ENCODE results near the gene PRKAR2A.
"Not testable (repeated sequence)": the region's sequence is repeated elsewhere in the genome, so short reads cannot be mapped to it uniquely, and the experiment has no call there.

The PRKAR2A gene

GRCh38 chr3:48782046-48782445 is 65.6 kb downstream of the PRKAR2A start:
- DNase-seq (ENCODE audit: low read depth in 1 of 2, low spot score in 1 of 2) = no peak

GRCh38 chr3:48778565-48778964 is 69.1 kb downstream of the PRKAR2A start:
- not testable (repeated sequence) for DNase-seq (ENCODE audit: low read depth in 1 of 2, low spot score in 1 of 2)

DNA sequence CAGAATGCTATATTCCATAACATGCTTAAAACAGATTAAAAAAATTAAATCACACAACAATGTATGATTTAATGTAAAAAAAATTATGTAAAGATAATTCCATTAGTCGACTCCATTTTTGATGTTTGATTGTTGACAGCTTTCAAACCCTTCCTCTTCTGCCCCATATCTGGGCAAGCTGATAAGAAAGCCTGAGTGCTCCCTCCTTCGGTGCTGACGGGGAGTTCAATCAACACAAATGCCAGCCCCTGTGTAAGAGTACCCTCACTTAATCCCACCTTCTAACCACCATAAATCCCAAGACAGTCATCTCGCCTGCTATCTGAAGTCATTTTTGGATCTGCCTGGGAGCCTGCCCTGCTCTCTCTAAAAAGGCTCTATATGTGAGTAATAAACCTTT is 70.8 kb downstream of the PRKAR2A start:
- no peak for DNase-seq (ENCODE audit: low read depth in 1 of 2, low spot score in 1 of 2)

DNA sequence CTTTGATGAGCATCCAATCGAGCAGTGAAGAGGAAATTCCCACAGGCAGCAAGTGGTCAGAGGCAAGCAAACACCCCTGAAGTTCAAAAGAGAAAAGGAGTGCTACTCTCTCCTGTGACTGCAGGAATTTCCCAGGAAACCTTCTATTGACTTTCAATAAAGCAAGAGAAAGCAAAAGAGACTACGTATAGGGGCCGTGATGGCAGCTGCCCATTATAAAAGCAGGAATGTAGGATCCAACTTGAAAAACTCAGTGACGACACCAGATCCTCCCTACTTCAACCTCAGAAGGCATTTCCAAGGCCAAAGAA is 77.5 kb downstream of the PRKAR2A start:
- no peak for DNase-seq (ENCODE audit: low read depth in 1 of 2, low spot score in 1 of 2)

- no peak for DNase-seq (ENCODE audit: low read depth in 1 of 2, low spot score in 1 of 2)
Measured at GRCh38 chr3:48765376-48765775, 82.3 kb downstream of the PRKAR2A start.

- no peak for DNase-seq (ENCODE audit: low read depth in 1 of 2, low spot score in 1 of 2)
Measured at GRCh38 chr3:48762816-48763215, 84.9 kb downstream of the PRKAR2A start.

- DNase-seq (ENCODE audit: low read depth in 1 of 2, low spot score in 1 of 2) = not testable (repeated sequence)
Measured at GRCh38 chr3:48759991-48760540, 87.6 kb downstream of the PRKAR2A start.

DNA sequence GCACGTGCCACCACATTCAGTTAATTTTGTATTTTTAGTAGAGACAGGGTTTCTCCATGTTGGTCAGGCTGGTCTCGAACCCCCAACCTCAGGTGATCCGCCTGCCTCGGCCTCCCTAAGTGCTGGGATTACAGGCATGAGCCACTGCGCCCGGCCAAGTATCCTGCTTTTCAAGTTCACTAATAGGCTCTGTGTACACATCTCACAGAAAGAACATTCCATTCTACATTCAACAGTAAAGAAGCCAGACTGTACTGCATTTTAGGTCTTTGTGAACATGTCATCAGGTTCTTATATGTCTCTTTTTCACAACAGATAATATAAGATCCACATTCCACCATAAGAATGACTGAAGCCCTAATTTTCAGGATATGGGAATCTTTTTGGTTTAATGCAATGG is 88.1 kb downstream of the PRKAR2A start:
- not testable (repeated sequence) for DNase-seq (ENCODE audit: low read depth in 1 of 2, low spot score in 1 of 2)

DNA sequence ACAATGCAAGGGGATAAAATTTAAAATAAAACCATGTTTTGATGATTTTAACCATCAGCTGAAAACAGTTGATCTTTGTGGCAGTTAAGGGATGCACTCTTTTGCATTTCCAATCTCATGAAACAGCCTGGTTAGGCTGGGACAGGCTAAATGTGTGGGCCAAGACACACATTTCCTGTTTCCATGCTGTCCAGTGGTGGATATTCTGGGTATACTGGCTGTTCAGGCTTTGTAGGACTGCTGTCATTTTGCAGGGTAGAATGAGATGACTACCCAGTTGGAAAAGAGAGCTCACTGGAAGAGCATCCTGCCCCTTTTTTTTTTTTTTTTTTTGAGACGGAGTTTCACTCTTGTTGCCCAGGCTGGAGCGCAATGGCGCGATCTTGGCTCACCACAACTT is 88.6 kb downstream of the PRKAR2A start:
- DNase-seq (ENCODE audit: low read depth in 1 of 2, low spot score in 1 of 2) = no peak

GRCh38 chr3:48756640-48757039 is 91.0 kb downstream of the PRKAR2A start:
- no peak for DNase-seq (ENCODE audit: low read depth in 1 of 2, low spot score in 1 of 2)

DNA sequence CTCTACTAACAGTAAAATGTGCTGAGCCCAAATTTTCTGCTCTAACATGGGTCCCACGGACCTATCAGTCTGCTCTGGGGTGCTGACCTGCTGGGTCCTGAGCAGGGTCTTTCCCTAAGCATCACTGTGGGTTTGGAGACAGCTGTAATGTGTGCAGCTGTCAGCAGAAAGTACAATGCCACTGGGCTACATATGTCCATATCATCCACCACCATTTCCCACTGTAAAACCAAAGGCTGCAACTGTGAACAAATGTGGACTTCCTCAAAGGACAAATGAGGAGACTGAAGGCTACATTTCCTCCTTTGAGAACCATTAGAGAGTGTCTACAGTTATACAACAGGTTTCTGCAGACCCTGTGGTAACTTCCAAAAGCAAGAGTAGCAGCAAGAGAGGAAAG is 96.8 kb downstream of the PRKAR2A start:
- DNase-seq (ENCODE audit: low read depth in 1 of 2, low spot score in 1 of 2) = no peak

GRCh38 chr3:48748754-48749153 is 98.9 kb downstream of the PRKAR2A start:
- DNase-seq (ENCODE audit: low read depth in 1 of 2, low spot score in 1 of 2) = no peak

- no peak for DNase-seq (ENCODE audit: low read depth in 1 of 2, low spot score in 1 of 2)
Measured at GRCh38 chr3:48747706-48748105, 100.0 kb downstream of the PRKAR2A start.

- DNase-seq (ENCODE audit: low read depth in 1 of 2, low spot score in 1 of 2) = no peak
Measured at GRCh38 chr3:48747015-48747615, 100.6 kb downstream of the PRKAR2A start.

- DNase-seq (ENCODE audit: low read depth in 1 of 2, low spot score in 1 of 2) = no peak
Measured at GRCh38 chr3:48743773-48744172, 103.9 kb downstream of the PRKAR2A start.

- not testable (repeated sequence) for DNase-seq (ENCODE audit: low read depth in 1 of 2, low spot score in 1 of 2)
Measured at GRCh38 chr3:48741226-48741625, 106.4 kb downstream of the PRKAR2A start.

GRCh38 chr3:48739955-48740823 is 107.5 kb downstream of the PRKAR2A start:
- peak; percentile 14 to 24 for DNase-seq (ENCODE audit: low read depth in 1 of 2, low spot score in 1 of 2)

DNA sequence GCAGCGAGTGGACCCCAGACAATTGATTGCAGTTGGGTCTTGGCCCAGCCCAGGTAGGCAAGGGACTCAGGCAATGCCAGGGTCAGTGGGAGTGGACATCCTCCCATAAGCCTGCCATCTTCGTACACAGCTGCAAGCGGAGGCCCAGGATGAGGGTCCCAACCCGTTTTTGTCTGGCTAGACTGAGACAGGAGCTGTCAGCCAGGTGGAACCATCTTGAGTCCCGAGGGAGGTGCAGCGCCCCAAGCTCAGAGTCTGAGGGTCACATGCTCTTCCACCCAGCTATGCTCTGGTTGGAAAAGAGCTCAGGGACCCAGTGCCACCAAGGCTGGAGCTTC is 108.1 kb downstream of the PRKAR2A start:
- DNase-seq (ENCODE audit: low read depth in 1 of 2, low spot score in 1 of 2) = no peak

GRCh38 chr3:48738926-48739616 is 108.6 kb downstream of the PRKAR2A start:
- no peak for DNase-seq (ENCODE audit: low read depth in 1 of 2, low spot score in 1 of 2)

DNA sequence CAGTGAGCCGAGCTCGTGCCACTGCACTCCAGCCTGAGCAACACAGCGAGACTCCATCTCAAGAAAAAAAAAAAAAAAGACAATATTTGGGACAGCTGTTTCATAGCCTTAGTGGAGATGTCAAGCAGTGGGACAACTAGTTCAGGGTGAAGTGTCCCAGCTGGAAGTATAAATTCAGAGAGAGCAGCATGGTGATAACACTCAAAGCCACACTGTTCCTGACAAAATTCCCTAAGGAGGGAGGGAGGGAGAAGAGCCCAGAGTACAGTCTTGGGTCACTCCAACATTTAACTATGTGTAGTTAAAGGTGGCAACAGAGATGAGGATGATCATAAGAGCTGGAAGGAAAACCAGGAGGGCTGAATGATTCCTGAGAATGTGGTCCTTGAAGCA is 109.5 kb downstream of the PRKAR2A start:
- DNase-seq (ENCODE audit: low read depth in 1 of 2, low spot score in 1 of 2) = no peak

- not testable (repeated sequence) for DNase-seq (ENCODE audit: low read depth in 1 of 2, low spot score in 1 of 2)
Measured at GRCh38 chr3:48735075-48735767, 112.5 kb downstream of the PRKAR2A start.

Data from activated CD4-positive, alpha-beta T cell treated with anti-CD3 and anti-CD28 coated beads, Interleukin-2, amount 50 U/mL, for 24 hours (primary cell).